ENCODE results near the gene FBXL16.

The FBXL16 gene

GRCh38 chr16:676913-677312 is 28.7 kb downstream of the FBXL16 start:
- Histone ChIP-seq H3K4me2 (ENCODE audit: insufficient read depth, low read length) (no peak overlapping the region), H3K27ac (ENCODE audit: low read length) (no peak overlapping the region), H3K79me2 (ENCODE audit: insufficient read depth, low read length) (peaks cover 16% of the 10 kb centered on the region), H3K36me3 (ENCODE audit: insufficient read depth, low read length) (peaks cover 32% of the 10 kb centered on the region), H3K27me3 (ENCODE audit: insufficient read depth, low read length, poor library complexity) (no peaks in the 10 kb centered on the region), H4K20me1 (ENCODE audit: insufficient read depth, low read length) (peaks cover 56% of the 10 kb centered on the region), H2AFZ (ENCODE audit: low read depth, low read length) (no peak overlapping the region), H3K9me3 (ENCODE audit: insufficient read depth, low read length, severe bottlenecking) (no peaks in the 10 kb centered on the region), H3K4me3 (ENCODE audit: low read depth in 1 of 2, low read length in 2 of 2) (no peak overlapping the region), H3K4me1 (ENCODE audit: insufficient read depth, low read length) (peaks cover 25% of the 10 kb centered on the region), H3K9ac (ENCODE audit: low read depth, low read length) (no peak overlapping the region)
- DNase-seq, result no peak
- ATAC-seq (ENCODE audit: insufficient read depth, low read depth), result no peak
- TF ChIP-seq EZH2 (IDR thresholded peaks at IDR 0.05; ENCODE audit: borderline replicate concordance, low read depth, low read length, severe bottlenecking), result no peak
- TF ChIP-seq, protein P1, sequence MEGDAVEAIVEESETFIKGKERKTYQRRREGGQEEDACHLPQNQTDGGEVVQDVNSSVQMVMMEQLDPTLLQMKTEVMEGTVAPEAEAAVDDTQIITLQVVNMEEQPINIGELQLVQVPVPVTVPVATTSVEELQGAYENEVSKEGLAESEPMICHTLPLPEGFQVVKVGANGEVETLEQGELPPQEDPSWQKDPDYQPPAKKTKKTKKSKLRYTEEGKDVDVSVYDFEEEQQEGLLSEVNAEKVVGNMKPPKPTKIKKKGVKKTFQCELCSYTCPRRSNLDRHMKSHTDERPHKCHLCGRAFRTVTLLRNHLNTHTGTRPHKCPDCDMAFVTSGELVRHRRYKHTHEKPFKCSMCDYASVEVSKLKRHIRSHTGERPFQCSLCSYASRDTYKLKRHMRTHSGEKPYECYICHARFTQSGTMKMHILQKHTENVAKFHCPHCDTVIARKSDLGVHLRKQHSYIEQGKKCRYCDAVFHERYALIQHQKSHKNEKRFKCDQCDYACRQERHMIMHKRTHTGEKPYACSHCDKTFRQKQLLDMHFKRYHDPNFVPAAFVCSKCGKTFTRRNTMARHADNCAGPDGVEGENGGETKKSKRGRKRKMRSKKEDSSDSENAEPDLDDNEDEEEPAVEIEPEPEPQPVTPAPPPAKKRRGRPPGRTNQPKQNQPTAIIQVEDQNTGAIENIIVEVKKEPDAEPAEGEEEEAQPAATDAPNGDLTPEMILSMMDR (IDR thresholded peaks at IDR 0.05; ENCODE audit: borderline replicate concordance, extremely low read depth, low read length, poor library complexity, severe bottlenecking), result no peak

GRCh38 chr16:676565-676902 is 29.1 kb downstream of the FBXL16 start:
- H3K4me1 ChIP-seq (ENCODE audit: insufficient read depth, low read length), result peaks cover 22% of the 10 kb centered on the region
- H3K9me3 ChIP-seq (ENCODE audit: insufficient read depth, low read length, severe bottlenecking), result no peaks in the 10 kb centered on the region
- H4K20me1 ChIP-seq (ENCODE audit: insufficient read depth, low read length), result peaks cover 54% of the 10 kb centered on the region
- H3K79me2 ChIP-seq (ENCODE audit: insufficient read depth, low read length), result peaks cover 12% of the 10 kb centered on the region
- TF ChIP-seq, protein P1 (IDR thresholded peaks at IDR 0.05; ENCODE audit: borderline replicate concordance, extremely low read depth, low read length, poor library complexity, severe bottlenecking), result no peak
- no peak for TF ChIP-seq EZH2 (IDR thresholded peaks at IDR 0.05; ENCODE audit: borderline replicate concordance, low read depth, low read length, severe bottlenecking)
- no peak overlapping the region for H3K4me2 ChIP-seq (ENCODE audit: insufficient read depth, low read length)
- H3K36me3 ChIP-seq (ENCODE audit: insufficient read depth, low read length), result peaks cover 32% of the 10 kb centered on the region
- no peak for DNase-seq
- no peak overlapping the region for H3K9ac ChIP-seq (ENCODE audit: low read depth, low read length)
- H3K27me3 ChIP-seq (ENCODE audit: insufficient read depth, low read length, poor library complexity), result no peaks in the 10 kb centered on the region
- no peak overlapping the region for H2AFZ ChIP-seq (ENCODE audit: low read depth, low read length)
- no peak for ATAC-seq (ENCODE audit: insufficient read depth, low read depth)
- no peak overlapping the region for H3K27ac ChIP-seq (ENCODE audit: low read length)
- no peak overlapping the region for H3K4me3 ChIP-seq (ENCODE audit: low read depth in 1 of 2, low read length in 2 of 2)

DNA sequence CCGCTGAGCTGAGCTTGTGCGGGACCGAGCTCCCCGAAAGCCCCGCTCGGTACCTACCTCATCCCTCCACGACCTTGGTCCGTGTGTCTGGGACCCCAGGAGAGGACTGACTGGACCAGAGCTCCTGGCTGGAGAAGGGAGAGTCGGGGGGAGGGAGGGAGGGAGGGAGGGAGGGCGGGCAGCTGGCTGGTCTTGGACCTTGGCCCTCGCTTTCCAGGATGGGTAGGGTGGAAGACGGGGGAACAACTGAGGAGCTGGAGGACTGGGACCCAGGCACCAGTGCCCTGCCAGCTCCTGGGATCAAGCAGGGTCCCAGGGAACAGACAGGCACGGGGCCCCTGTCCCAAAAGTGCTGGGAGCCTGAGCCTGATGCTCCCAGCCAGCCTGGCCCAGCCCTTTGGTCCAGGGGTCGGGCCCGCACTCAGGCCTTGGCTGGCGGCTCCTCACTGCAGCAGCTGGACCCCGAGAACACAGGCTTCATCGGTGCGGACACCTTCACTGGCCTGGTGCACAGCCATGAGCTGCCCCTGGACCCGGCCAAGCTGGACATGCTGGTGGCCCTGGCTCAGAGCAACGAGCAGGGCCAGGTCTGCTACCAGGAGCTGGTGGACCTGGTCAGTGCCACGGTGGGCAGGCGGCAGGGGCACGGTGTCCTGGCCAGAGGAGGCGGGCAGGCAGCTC is 29.6 kb downstream of the FBXL16 start:
- H3K4me2 ChIP-seq (ENCODE audit: insufficient read depth, low read length), result no peak overlapping the region
- DNase-seq, result no peak
- no peak overlapping the region for H2AFZ ChIP-seq (ENCODE audit: low read depth, low read length)
- no peak overlapping the region for H3K4me3 ChIP-seq (ENCODE audit: low read depth in 1 of 2, low read length in 2 of 2)
- H4K20me1 ChIP-seq (ENCODE audit: insufficient read depth, low read length), result peaks cover 54% of the 10 kb centered on the region
- no peaks in the 10 kb centered on the region for H3K9me3 ChIP-seq (ENCODE audit: insufficient read depth, low read length, severe bottlenecking)
- peaks cover 32% of the 10 kb centered on the region for H3K36me3 ChIP-seq (ENCODE audit: insufficient read depth, low read length)
- TF ChIP-seq, protein P1 (IDR thresholded peaks at IDR 0.05; ENCODE audit: borderline replicate concordance, extremely low read depth, low read length, poor library complexity, severe bottlenecking), result no peak
- no peak for TF ChIP-seq EZH2 (IDR thresholded peaks at IDR 0.05; ENCODE audit: borderline replicate concordance, low read depth, low read length, severe bottlenecking)
- peaks cover 7% of the 10 kb centered on the region for H3K79me2 ChIP-seq (ENCODE audit: insufficient read depth, low read length)
- no peaks in the 10 kb centered on the region for H3K27me3 ChIP-seq (ENCODE audit: insufficient read depth, low read length, poor library complexity)
- H3K9ac ChIP-seq (ENCODE audit: low read depth, low read length), result no peak overlapping the region
- no peak overlapping the region for H3K27ac ChIP-seq (ENCODE audit: low read length)
- peaks cover 17% of the 10 kb centered on the region for H3K4me1 ChIP-seq (ENCODE audit: insufficient read depth, low read length)
- no peak for ATAC-seq (ENCODE audit: insufficient read depth, low read depth)
